Tibial nerve (tissue), 4 donors: Measurements from ENCODE around the gene ZNF317.

Experiments
- EP300 ChIP-seq, 2 donors: sonication (generic); formaldehyde crosslinking; IDR thresholded peaks; one replicate each; pipeline ENCODE4 v1.6.1; 2017; ENCODE audit warnings: antibody characterized with exemption in 2 of 2, mild to moderate bottlenecking in 1 of 2
- POLR2A ChIP-seq, 2 donors: fragments of 450-650 bp; IDR thresholded peaks; one replicate each; pipeline ENCODE4 v1.6.1; 2017; ENCODE audit warnings: antibody characterized with exemption in 2 of 2, mild to moderate bottlenecking in 2 of 2, moderate library complexity in 2 of 2
- TF ChIP-seq, protein P1 (sequence below), 5 experiments: fragments of 200-600 bp in 3 of 5; fragments of 450-650 bp in 2 of 5; sonication (generic) in 3 of 5; IDR thresholded peaks; one replicate each; pipeline ENCODE4 v1.5.1; 2016 to 2019; ENCODE audit warnings: antibody characterized with exemption in 5 of 5, mild to moderate bottlenecking in 3 of 5, moderate library complexity in 2 of 5

DNA sequence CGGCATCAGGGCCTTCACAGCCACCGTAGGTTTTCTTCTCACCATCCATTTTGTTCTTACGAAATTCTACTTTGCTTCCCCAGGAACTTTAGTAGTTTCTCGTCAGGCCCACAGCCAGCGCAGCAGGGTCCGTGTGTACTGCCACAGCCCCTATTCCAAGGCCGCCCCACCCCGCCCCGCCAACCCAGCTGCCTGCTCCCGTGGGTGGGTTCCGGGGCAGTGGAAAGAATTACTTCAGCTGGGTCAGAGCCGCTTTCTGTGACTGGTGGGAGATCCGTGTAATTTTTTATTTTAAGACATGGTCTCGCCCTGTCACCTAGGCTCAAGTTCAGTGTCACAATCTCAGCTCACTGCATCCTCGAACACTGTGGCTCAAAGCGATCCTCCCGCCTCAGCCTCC is 42.8 kb downstream of the ZNF317 start:
- TF ChIP-seq, protein P1, sequence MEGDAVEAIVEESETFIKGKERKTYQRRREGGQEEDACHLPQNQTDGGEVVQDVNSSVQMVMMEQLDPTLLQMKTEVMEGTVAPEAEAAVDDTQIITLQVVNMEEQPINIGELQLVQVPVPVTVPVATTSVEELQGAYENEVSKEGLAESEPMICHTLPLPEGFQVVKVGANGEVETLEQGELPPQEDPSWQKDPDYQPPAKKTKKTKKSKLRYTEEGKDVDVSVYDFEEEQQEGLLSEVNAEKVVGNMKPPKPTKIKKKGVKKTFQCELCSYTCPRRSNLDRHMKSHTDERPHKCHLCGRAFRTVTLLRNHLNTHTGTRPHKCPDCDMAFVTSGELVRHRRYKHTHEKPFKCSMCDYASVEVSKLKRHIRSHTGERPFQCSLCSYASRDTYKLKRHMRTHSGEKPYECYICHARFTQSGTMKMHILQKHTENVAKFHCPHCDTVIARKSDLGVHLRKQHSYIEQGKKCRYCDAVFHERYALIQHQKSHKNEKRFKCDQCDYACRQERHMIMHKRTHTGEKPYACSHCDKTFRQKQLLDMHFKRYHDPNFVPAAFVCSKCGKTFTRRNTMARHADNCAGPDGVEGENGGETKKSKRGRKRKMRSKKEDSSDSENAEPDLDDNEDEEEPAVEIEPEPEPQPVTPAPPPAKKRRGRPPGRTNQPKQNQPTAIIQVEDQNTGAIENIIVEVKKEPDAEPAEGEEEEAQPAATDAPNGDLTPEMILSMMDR (IDR thresholded peaks at IDR 0.05), result no peak
- TF ChIP-seq POLR2A (IDR thresholded peaks at IDR 0.05) (no peak), EP300 (IDR thresholded peaks at IDR 0.05) (no peak)
